GM23338 (cell line): ENCODE data around the gene RFX2. TPM values are rescaled to one million over a fixed set of nuclear protein-coding genes. Genes with fewer than 3 reads are reported as not detected.

Experiments used
- ATAC-seq: fragments of 200-7000 bp; cut with Tn5 transposase; 3 replicates; pipeline ENCODE4 v1.9.1; 2020
- DNase-seq: peaks from one replicate; pipeline ENCODE4 v3.0.0-alpha.2; 2015; ENCODE audit warnings: low spot score
- H2AFZ ChIP-seq: fragments of 200-600 bp; sonication (generic); 2 replicates; pipeline ENCODE4 v1.8.0; 2016; ENCODE audit warnings: antibody characterized with exemption, mild to moderate bottlenecking, moderate library complexity
- H3F3A ChIP-seq: fragments of 200-600 bp; sonication (generic); replicated peaks from 2 replicates; pipeline ENCODE4 v1.8.0; 2017; ENCODE audit warnings: antibody characterized with exemption, mixed run types, low read depth
- H3K27ac ChIP-seq: fragments of 200-600 bp; sonication (generic); 2 replicates; pipeline ENCODE4 v1.6.1; 2016; ENCODE audit warnings: low read depth
- H3K27me3 ChIP-seq: fragments of 200-600 bp; sonication (generic); 2 replicates; pipeline ENCODE4 v1.8.0; 2016; ENCODE audit warnings: mild to moderate bottlenecking, mixed run types, moderate library complexity; ENCODE audit not compliant: insufficient read depth
- H3K36me3 ChIP-seq: fragments of 200-600 bp; sonication (generic); 2 replicates; pipeline ENCODE4 v1.8.0; 2016; ENCODE audit warnings: mild to moderate bottlenecking; ENCODE audit not compliant: insufficient read depth
- H3K4me1 ChIP-seq: fragments of 200-600 bp; sonication (generic); 2 replicates; pipeline ENCODE4 v1.8.0; 2016; ENCODE audit warnings: mild to moderate bottlenecking, moderate library complexity; ENCODE audit not compliant: insufficient read depth
- H3K4me2 ChIP-seq: fragments of 200-600 bp; sonication (generic); 2 replicates; pipeline ENCODE4 v1.7.1; 2017; ENCODE audit warnings: mixed run types
- H3K4me3 ChIP-seq: fragments of 200-600 bp; sonication (generic); 2 replicates; pipeline ENCODE4 v1.6.1; 2016; ENCODE audit warnings: mixed run types
- H3K79me2 ChIP-seq: fragments of 200-600 bp; sonication (generic); replicated peaks from 2 replicates; pipeline ENCODE4 v1.8.0; 2017; ENCODE audit warnings: mild to moderate bottlenecking; ENCODE audit not compliant: insufficient read depth
- H3K9me2 ChIP-seq: fragments of 200-600 bp; sonication (generic); 2 replicates; pipeline ENCODE4 v1.8.0; 2017; ENCODE audit not compliant: insufficient read depth
- H4K20me1 ChIP-seq: fragments of 200-600 bp; sonication (generic); replicated peaks from 2 replicates; pipeline ENCODE4 v1.8.0; 2017; ENCODE audit warnings: mild to moderate bottlenecking; ENCODE audit not compliant: insufficient read depth
- H3K27ac Mint-ChIP-seq: 2 replicates; pipeline ENCODE4 v1.8.0; 2020; ENCODE audit warnings: inconsistent platforms, mild to moderate bottlenecking, moderate library complexity, mixed read lengths
- H3K27me3 Mint-ChIP-seq: 3 replicates; pipeline ENCODE4 v1.8.0; 2022; ENCODE audit warnings: low read depth, mild to moderate bottlenecking, moderate library complexity, mixed read lengths, inconsistent platforms; ENCODE audit not compliant: insufficient read depth, poor library complexity
- H3K36me3 Mint-ChIP-seq: 3 replicates; pipeline ENCODE4 v1.8.0; 2021; ENCODE audit warnings: low read depth, mild to moderate bottlenecking, inconsistent platforms, moderate library complexity, mixed read lengths
- H3K4me1 Mint-ChIP-seq: 3 replicates; pipeline ENCODE4 v1.8.0; 2020; ENCODE audit warnings: mild to moderate bottlenecking, inconsistent platforms, mixed read lengths
- H3K4me3 Mint-ChIP-seq: 3 replicates; pipeline ENCODE4 v1.8.0; 2021; ENCODE audit warnings: moderate library complexity, mild to moderate bottlenecking, inconsistent platforms, mixed read lengths
- H3K9me3 Mint-ChIP-seq: 3 replicates; pipeline ENCODE4 v1.8.0; 2020; ENCODE audit warnings: moderate library complexity, mild to moderate bottlenecking, inconsistent platforms, mixed read lengths
- CREB1 ChIP-seq: fragments of 250-450 bp; sonication (Bioruptor Pico); IDR thresholded peaks from 2 replicates; pipeline ENCODE4 v1.5.0; 2020; ENCODE audit warnings: low read depth, mild to moderate bottlenecking, moderate library complexity
- ETS1 ChIP-seq: IDR thresholded peaks from 2 replicates; pipeline ENCODE4 v1.6.1; 2016; ENCODE audit warnings: antibody characterized with exemption
- EZH2 ChIP-seq: fragments of 200-600 bp; sonication (generic); IDR thresholded peaks from one replicate; pipeline ENCODE4 v1.8.0; 2017; ENCODE audit warnings: antibody characterized with exemption, mild to moderate bottlenecking, low read depth; ENCODE audit not compliant: unreplicated experiment
- EZH2phosphoT487 ChIP-seq: fragments of 200-600 bp; sonication (generic); IDR thresholded peaks from one replicate; pipeline ENCODE4 v1.8.1; 2018; ENCODE audit warnings: antibody characterized with exemption; ENCODE audit not compliant: unreplicated experiment
- JUNB ChIP-seq: IDR thresholded peaks from one replicate; pipeline ENCODE4 v1.6.1; 2016; ENCODE audit warnings: antibody characterized with exemption; ENCODE audit not compliant: unreplicated experiment
- NANOG ChIP-seq: IDR thresholded peaks from 2 replicates; pipeline ENCODE4 v1.6.1; 2016; ENCODE audit warnings: antibody characterized with exemption, borderline replicate concordance
- POLR2AphosphoS5 ChIP-seq: IDR thresholded peaks from 2 replicates; pipeline ENCODE4 v1.6.1; 2016; ENCODE audit warnings: antibody characterized with exemption, low read depth
- STAT1 ChIP-seq: IDR thresholded peaks from one replicate; pipeline ENCODE4 v1.6.1; 2016; ENCODE audit warnings: antibody characterized with exemption; ENCODE audit not compliant: unreplicated experiment
- ZNF114 ChIP-seq: fragments of 250-450 bp; sonication (Bioruptor Pico); IDR thresholded peaks from 2 replicates; pipeline ENCODE4 v1.5.0; 2020; ENCODE audit warnings: mild to moderate bottlenecking, moderate library complexity
- ZNF331 ChIP-seq: fragments of 250-450 bp; sonication (Bioruptor Pico); IDR thresholded peaks from 2 replicates; pipeline ENCODE4 v1.5.0; 2020; ENCODE audit warnings: low read depth, mild to moderate bottlenecking, moderate library complexity
- ZNF462 ChIP-seq: fragments of 250-450 bp; sonication (Bioruptor Pico); IDR thresholded peaks from 2 replicates; pipeline ENCODE4 v1.5.0; 2020; ENCODE audit warnings: mild to moderate bottlenecking, moderate library complexity
- polyA plus RNA-seq: library from polyadenylated mRNA; unstranded; fragments of >200 nt; fragmentation: Nextera tagmentation; extraction: Ambion mirVana; gene quantifications from 2 replicates; pipeline ENCODE4 v1.2.1, GENCODE V29; 2016
- total RNA-seq: library from RNA; depleted of rRNA; stranded (reverse); fragments of >200 nt; shearing (Covaris generic); gene quantifications from 2 replicates; pipeline ENCODE4 v1.2.3, GENCODE V29; 2014
- TF ChIP-seq, protein P1 (sequence below): IDR thresholded peaks from one replicate; pipeline ENCODE4 v1.6.1; 2018; ENCODE audit warnings: antibody characterized with exemption; ENCODE audit not compliant: unreplicated experiment
- TF ChIP-seq, protein P2 (sequence below), 2 experiments: fragments of 200-600 bp in 1 of 2; sonication (generic) in 1 of 2; conservative IDR thresholded peaks; 2 replicates each; pipeline versions ENCODE4 v1.5.1 to v1.6.1; 2016 to 2017; ENCODE audit warnings: antibody characterized with exemption in 2 of 2, low read depth in 2 of 2, mild to moderate bottlenecking in 2 of 2, moderate library complexity in 1 of 2

The RFX2 gene
- total and polyA plus RNA-seq, 2 experiments from 2014 or later: 4.6 to 13.0 TPM

GRCh38 chr19:5953030-5953589, 157.2 kb downstream of the RFX2 start:
- Histone ChIP-seq H4K20me1 (peaks cover 61% of the 10 kb centered on the region), H3F3A (peaks cover 9% of the 10 kb centered on the region; the same call in 1 of the 2 replicates), H3K9me2 (no peaks in the 10 kb centered on the region), H3K4me2 (peak overlapping the region; percentile 36), H3K27me3 (no peaks in the 10 kb centered on the region), H3K27ac (peak overlapping the region; percentile 86), H3K36me3 (peaks cover 6% of the 10 kb centered on the region), H3K4me3 (peak overlapping the region; percentile 23; the same call in 1 of the 2 replicates), H2AFZ (no peak overlapping the region), H3K4me1 (peaks cover 96% of the 10 kb centered on the region), H3K79me2 (peaks cover 97% of the 10 kb centered on the region)
- TF ChIP-seq, protein P1, sequence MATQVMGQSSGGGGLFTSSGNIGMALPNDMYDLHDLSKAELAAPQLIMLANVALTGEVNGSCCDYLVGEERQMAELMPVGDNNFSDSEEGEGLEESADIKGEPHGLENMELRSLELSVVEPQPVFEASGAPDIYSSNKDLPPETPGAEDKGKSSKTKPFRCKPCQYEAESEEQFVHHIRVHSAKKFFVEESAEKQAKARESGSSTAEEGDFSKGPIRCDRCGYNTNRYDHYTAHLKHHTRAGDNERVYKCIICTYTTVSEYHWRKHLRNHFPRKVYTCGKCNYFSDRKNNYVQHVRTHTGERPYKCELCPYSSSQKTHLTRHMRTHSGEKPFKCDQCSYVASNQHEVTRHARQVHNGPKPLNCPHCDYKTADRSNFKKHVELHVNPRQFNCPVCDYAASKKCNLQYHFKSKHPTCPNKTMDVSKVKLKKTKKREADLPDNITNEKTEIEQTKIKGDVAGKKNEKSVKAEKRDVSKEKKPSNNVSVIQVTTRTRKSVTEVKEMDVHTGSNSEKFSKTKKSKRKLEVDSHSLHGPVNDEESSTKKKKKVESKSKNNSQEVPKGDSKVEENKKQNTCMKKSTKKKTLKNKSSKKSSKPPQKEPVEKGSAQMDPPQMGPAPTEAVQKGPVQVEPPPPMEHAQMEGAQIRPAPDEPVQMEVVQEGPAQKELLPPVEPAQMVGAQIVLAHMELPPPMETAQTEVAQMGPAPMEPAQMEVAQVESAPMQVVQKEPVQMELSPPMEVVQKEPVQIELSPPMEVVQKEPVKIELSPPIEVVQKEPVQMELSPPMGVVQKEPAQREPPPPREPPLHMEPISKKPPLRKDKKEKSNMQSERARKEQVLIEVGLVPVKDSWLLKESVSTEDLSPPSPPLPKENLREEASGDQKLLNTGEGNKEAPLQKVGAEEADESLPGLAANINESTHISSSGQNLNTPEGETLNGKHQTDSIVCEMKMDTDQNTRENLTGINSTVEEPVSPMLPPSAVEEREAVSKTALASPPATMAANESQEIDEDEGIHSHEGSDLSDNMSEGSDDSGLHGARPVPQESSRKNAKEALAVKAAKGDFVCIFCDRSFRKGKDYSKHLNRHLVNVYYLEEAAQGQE: no peak
- TF ChIP-seq ZNF114 (CRISPR knock-in tag) (no peak), EZH2 (no peak), ZNF462 (CRISPR knock-in tag) (no peak), EZH2phosphoT487 (no peak), ETS1 (no peak), ZNF331 (CRISPR knock-in tag) (no peak), JUNB (no peak), NANOG (no peak), POLR2AphosphoS5 (no peak), STAT1 (no peak), CREB1 (CRISPR knock-in tag) (no peak)
- TF ChIP-seq, protein P2, sequence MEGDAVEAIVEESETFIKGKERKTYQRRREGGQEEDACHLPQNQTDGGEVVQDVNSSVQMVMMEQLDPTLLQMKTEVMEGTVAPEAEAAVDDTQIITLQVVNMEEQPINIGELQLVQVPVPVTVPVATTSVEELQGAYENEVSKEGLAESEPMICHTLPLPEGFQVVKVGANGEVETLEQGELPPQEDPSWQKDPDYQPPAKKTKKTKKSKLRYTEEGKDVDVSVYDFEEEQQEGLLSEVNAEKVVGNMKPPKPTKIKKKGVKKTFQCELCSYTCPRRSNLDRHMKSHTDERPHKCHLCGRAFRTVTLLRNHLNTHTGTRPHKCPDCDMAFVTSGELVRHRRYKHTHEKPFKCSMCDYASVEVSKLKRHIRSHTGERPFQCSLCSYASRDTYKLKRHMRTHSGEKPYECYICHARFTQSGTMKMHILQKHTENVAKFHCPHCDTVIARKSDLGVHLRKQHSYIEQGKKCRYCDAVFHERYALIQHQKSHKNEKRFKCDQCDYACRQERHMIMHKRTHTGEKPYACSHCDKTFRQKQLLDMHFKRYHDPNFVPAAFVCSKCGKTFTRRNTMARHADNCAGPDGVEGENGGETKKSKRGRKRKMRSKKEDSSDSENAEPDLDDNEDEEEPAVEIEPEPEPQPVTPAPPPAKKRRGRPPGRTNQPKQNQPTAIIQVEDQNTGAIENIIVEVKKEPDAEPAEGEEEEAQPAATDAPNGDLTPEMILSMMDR (conservative IDR thresholded peaks at IDR 0.05; ENCODE audit: low read depth in 2 of 2): no peak
- Mint-ChIP-seq H3K27me3 (peaks cover 27% of the 10 kb centered on the region), H3K4me1 (peaks cover 95% of the 10 kb centered on the region), H3K4me3 (peak overlapping the region; percentile 51), H3K9me3 (no peaks in the 10 kb centered on the region), H3K36me3 (peaks cover 21% of the 10 kb centered on the region), H3K27ac (peak overlapping the region; percentile 42)
- no peak for DNase-seq
- ATAC-seq: no peak
